ENCODE measurements around the gene NDNF.

DNA sequence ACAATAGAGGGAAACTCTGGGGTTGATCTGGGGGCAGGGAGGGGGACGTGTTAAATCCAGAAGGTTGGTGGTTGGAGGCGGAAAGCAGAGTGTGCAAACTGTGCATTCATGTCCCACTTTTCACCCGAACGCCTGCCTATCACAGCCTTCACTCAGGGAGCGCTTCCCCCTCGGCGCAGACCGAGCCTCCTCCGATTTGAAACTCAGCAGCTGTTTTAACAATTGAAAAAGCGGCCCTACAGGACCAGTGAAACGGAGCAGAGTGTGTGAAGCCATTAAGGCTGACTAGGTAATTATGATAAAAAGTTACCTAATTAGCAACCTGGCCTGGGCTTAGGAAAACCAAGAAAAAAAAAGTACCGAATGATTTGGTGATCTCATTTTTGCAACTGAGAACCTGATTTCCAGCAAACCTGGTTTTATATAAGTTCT is 685 bp upstream of the NDNF start:
- no peak for TF ChIP-seq CTCF (IDR thresholded peaks at IDR 0.05)
- no peak for TF ChIP-seq POLR2A (IDR thresholded peaks at IDR 0.05)
- no peak for TF ChIP-seq POLR2AphosphoS5 (IDR thresholded peaks at IDR 0.05)
- no peak for TF ChIP-seq EP300 (IDR thresholded peaks at IDR 0.05)

All from suprapubic skin (tissue), 4 donors.